AG20443 (cell line): Measurements from ENCODE around the gene PPIP5K1.

Experiments
- DNase-seq: peaks from one replicate; pipeline ENCODE4 v3.0.0; 2012; ENCODE audit warnings: low spot score, mixed read lengths

The PPIP5K1 gene

GRCh38 chr15:43517354-43518196 lies 72.4 kb downstream of the PPIP5K1 start, which contains the start of gene MAP1A:
Gene MAP1A (plus strand): TSS chr15:43517608. CDS start chr15:43521474, 3,866 bp downstream.
- DNase-seq, result peak; percentile 90

- DNase-seq, result peak; percentile 53
Measured at GRCh38 chr15:43516801-43517353, 73.1 kb downstream of the PPIP5K1 start.

DNA sequence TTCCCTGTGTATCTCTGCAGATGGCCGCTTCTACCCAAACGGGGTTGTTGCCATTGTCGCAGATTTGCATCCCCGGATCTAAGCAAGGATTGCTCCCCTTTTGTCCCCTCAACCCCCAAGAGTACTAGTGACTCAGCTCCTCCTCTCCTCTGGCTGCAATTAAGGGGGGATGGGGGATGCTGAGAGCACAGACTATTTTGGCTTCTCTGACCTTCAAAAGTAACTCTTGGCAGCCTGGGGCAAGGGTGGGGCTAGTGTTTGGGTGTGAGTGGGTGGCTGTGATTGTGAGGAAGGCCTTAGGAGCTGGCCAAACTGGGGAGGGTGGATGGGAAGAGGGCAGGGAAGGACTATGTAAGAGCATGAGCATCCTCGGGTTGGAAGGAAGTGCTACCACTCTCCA lies 73.8 kb downstream of the PPIP5K1 start:
- DNase-seq, result peak; percentile 65

DNA sequence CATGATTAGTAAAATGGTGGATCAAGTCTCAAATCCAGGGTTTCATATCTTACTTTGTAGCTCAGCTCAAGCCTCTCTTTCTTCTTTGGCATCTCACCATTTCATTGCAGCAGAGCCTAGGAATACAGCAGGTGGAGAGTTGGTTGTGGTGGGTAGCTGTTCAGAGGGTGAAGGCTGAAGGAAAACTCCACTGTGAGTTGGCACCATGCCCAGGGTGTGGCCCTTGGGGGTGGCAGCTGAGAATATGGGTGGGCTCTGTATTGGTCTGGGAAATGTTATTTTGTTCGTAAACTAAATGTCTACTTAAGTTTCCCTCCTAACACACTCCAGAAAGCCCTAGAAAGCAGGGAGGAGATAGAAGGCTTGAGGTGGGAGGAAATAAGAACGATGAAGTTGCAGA lies 74.3 kb downstream of the PPIP5K1 start:
- no peak for DNase-seq

- peak; percentile 58 for DNase-seq
Measured at GRCh38 chr15:43514241-43515057, 75.6 kb downstream of the PPIP5K1 start.

- DNase-seq, result no peak
Measured at GRCh38 chr15:43513550-43513949, 76.5 kb downstream of the PPIP5K1 start.

DNA sequence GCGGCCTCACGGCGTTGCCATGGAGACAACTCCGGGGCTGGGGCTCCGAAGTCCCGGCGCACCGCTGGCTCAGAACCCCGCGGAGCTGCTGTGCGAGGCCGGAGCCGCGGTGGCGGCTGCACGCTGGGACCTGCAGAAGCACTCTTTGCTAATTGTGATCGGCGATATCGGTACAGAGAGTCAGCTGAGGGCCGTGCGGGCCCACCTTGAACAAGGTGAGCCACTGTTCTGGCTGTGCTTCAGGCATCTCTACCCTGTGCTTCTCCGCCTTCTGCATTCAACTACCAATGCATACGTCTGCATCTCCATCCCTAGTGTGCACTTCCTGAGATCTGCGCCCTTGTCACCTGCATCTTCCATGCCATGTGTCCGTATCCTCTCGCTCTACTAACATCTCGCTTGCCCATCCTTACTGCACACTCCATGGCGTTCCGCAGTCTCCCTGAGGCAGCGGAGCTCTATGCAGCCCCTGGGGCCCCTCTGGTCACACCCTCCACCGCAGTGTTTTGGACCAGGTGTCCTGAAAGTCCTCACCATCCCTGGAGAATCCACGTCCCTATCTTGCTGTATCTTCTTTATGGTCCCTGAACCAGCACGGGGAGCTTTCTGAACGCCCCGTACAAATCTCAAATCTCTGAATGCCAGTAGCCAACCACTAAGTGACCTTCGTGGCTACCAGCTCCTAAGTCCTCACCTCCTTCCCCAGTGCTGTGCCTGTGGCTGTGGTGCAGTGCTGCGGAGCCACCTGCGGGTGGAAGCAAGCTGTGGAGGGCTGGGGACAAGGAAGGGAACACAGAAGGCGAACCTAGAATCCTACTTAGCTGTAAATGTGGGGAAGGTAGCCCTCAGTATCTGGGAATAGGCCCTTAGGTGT lies 78.8 kb downstream of the PPIP5K1 start:
- DNase-seq, result no peak

- peak; percentile 97 for DNase-seq
Measured at GRCh38 chr15:43510200-43511011, 79.6 kb downstream of the PPIP5K1 start.

GRCh38 chr15:43509660-43510199 lies 80.3 kb downstream of the PPIP5K1 start:
- no peak for DNase-seq

DNA sequence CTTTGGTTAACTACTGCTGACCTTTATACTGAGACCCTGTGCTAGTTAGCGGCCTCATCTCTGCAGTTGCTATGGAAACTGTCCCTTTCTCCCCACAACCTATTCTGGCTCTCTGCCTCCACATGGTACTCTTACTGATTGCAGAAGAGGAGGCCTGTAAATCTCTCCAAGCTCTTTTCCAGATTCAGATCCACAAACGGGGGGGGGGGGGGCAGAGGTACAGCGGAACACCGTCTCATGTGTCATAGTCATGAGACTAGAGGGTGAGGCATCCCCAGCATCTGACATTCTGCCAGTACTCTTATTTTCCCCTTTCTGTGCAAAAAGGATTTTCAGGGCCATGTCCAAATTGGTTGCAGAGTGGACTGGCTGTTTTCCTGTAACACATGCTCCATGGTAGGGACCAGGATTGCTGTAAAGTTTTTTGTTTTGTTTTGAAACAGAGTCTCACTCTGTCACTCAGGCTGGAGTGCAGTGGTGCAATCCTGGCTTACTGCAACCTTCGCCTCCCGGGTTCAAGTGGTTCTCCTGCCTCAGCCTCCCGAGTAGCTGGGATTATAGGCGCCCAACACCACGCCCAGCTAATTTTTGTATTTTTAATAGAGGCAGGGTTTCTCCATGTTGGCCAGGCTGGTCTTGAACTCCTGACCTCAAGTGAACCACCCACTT lies 80.9 kb downstream of the PPIP5K1 start:
- no peak for DNase-seq

GRCh38 chr15:43508421-43508820 lies 81.6 kb downstream of the PPIP5K1 start:
- DNase-seq, result no peak

DNA sequence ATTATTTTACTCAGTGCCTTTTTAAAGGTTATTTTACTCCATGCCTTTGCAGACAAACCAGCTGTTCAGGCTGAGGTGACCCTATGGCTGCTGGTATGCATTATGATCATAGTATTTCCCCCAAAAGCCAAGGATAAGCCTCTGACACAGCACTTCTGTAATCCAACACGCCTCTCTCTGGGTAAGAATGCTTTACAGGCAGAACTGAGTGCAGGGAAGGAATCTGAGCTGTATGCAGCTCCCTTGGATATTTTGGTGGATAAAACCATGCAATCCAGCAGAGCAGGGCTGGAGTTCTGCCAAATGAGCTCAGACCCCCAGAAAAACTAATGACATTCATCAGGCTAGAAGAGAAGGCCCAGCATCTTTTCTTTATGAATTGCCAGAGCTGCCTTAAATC lies 84.3 kb downstream of the PPIP5K1 start:
- DNase-seq, result no peak

GRCh38 chr15:43499635-43500034 lies 90.4 kb downstream of the PPIP5K1 start:
- no peak for DNase-seq

DNA sequence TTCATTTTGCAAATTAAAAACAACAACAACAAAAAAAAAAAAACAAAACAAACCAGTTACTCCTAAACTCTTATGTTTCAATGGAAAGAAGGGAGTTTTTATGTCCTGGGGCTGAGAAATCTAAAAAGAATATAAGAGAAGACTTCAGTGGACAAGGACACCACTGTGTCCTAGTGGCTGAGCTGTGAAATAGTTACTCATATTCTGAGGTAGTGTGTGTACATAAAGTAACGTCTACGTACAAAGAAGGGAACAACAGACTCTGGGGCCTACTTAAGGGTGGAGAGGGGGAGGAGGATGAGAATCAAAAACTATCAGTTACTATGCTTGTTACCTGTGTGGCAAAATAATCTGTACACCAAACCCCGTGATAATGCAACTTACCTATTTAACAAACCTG lies 91.0 kb downstream of the PPIP5K1 start:
- DNase-seq, result no peak

GRCh38 chr15:43493703-43494472 lies 96.1 kb downstream of the PPIP5K1 start:
- no peak for DNase-seq

DNA sequence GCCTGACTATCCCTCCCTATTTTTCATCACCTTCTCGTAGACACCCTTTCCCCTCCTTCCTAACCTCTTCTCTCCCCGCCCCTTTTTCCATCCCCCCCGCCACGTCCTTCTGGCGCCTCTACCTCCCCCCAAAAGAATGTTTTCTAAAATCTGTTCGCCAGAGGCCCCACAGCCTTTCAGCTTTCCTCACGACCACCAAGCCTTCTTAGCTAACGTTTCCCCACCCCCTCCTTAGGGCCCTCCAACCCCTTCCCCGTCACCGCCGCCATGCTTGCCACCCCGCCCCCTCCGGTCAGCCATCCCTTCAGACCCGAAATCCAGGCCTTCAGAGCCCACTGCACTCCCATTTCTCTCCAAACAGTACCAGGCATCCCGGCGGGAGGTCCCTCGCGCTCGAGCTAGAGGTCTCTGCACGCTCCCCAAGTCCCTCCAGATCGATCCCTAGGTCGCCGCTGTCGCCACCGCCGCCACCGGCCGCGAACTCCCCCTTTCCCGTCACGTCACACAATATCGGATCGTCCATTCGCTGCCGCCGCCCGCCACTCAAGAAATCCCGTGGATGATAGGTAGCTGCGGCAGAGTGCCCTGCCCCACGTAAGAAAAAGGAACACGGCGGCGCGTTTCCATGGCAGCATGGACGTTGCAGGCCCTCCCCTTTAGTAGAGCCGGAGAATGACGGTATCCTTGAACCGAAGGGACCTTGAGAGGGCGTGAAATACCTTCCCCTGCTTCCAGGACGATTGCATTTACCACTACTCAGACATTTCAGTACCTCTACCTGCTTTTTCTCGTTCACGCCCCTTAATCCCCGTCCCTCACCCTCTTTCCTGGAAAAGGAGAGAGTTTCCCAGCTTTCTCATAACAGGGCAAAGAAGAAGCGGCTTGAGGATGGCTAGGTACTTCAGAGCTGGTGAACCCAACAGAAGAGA lies 97.1 kb downstream of the PPIP5K1 start, which contains the start of gene TP53BP1:
Gene TP53BP1, minus strand, starts transcription at position 484 of the 929 bp plus-strand sequence. Its CDS starts 113 bp downstream, at position 371.
- peak; percentile 96 for DNase-seq

- no peak for DNase-seq
Measured at GRCh38 chr15:43492266-43492665, 97.7 kb downstream of the PPIP5K1 start.

- DNase-seq, result no peak
Measured at GRCh38 chr15:43489191-43489590, 100.8 kb downstream of the PPIP5K1 start.
